ENCODE measurements around the gene ROGDI.

DNA sequence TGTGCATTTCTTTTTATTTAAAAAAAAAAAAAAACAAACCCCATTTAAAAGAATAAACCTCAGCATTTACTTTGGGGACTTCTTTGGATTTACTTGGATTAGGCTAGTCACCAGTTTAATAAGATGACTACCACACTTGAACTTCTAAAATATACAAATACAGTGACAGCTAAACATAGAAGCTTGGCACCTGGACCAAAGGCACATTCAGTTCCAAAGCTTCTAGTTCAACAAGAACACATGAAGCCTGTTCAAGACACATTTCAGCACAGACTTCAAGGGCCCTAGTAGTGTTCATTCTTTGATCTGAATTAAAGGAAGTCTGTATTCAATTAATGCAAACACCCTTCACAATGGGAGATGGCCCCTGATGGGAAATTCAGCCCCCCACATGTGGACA is 11.6 kb upstream of the ROGDI start:
- no peak for TF ChIP-seq OSR2 (tag by site-specific recombination; IDR thresholded peaks at IDR 0.05)
- TF ChIP-seq, protein P1, sequence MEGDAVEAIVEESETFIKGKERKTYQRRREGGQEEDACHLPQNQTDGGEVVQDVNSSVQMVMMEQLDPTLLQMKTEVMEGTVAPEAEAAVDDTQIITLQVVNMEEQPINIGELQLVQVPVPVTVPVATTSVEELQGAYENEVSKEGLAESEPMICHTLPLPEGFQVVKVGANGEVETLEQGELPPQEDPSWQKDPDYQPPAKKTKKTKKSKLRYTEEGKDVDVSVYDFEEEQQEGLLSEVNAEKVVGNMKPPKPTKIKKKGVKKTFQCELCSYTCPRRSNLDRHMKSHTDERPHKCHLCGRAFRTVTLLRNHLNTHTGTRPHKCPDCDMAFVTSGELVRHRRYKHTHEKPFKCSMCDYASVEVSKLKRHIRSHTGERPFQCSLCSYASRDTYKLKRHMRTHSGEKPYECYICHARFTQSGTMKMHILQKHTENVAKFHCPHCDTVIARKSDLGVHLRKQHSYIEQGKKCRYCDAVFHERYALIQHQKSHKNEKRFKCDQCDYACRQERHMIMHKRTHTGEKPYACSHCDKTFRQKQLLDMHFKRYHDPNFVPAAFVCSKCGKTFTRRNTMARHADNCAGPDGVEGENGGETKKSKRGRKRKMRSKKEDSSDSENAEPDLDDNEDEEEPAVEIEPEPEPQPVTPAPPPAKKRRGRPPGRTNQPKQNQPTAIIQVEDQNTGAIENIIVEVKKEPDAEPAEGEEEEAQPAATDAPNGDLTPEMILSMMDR (tag by site-specific recombination; IDR thresholded peaks at IDR 0.05), result no peak
- no peak for TF ChIP-seq ZNF302 (tag by site-specific recombination; IDR thresholded peaks at IDR 0.05; ENCODE audit: low read depth)
- TF ChIP-seq ZNF747 (tag by site-specific recombination; IDR thresholded peaks at IDR 0.05), result no peak
- TF ChIP-seq ZNF704 (tag by site-specific recombination; IDR thresholded peaks at IDR 0.05), result no peak
- no peak for TF ChIP-seq RBAK (tag by site-specific recombination; IDR thresholded peaks at IDR 0.05)
- TF ChIP-seq KLF10 (tag by site-specific recombination; IDR thresholded peaks at IDR 0.05), result no peak
- TF ChIP-seq SP2 (tag by site-specific recombination; IDR thresholded peaks at IDR 0.05), result no peak
- TF ChIP-seq ZNF843 (tag by site-specific recombination; IDR thresholded peaks at IDR 0.05), result no peak

Measured in HEK293 (cell line).